Stimulated activated CD8-positive, alpha-beta memory T cell treated with anti-CD3 and anti-CD28 coated beads, Interleukin-15, amount 100 ng/mL, for 1 hour (primary cell): ENCODE measurements around the gene RFNG.

ENCODE experiments used
- DNase-seq: peaks from one replicate; pipeline ENCODE4 v3.0.0-alpha.2; 2020; ENCODE audit warnings: low read depth

The RFNG gene

DNA sequence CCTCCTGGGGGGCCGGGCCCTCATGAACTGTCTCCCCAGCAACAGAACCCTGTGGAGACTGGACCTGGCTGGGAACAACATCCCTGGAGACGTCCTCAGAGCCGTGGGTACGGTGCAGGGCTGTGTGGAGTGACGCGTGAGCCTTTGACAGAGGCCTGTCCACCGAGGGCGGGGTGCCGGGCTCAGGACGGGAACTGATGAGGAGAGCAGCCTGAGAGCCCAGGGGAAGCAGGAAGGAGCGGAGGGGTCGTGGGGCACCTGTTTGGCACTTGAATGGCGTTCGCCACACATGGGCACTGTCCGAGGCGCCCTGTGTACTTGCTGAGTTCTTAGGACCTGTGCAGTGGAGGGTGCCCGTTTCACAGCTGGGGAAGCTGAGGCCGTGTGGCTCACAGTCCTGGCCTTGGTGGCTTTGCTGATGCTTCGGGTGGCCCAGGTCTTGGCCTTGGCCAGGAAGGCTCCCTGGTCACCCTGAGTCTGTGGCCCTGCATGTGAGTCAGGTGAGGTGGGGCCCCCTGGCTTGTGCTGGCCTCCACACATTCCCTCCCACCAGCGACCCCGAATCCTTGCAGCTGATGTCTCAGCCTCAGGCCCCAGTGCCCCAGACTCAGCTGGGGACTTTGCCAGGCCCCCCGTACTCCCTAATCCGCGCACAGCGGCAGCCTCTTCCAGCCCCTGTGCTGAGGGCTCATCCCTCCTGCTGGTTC, 26.1 kb downstream of the RFNG start:
- DNase-seq: no peak

DNA sequence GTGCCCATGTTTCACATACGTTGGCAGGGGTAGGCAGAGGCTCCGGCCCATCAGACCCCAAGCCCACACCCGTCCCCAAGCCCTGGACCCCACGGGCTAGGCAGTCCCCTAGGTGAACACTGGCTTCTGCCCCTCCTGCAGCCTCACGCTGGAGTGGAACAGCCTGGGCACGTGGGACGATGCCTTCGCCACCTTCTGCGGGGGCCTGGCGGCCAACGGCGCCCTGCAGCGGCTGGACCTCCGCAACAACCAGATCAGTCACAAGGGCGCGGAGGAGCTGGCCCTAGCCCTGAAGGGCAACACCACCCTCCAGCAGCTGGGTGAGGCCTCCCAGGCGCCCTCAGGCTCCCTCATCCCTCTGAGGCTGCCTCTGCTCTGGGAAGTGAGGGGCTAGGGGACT, 26.8 kb downstream of the RFNG start:
- no peak for DNase-seq

DNA sequence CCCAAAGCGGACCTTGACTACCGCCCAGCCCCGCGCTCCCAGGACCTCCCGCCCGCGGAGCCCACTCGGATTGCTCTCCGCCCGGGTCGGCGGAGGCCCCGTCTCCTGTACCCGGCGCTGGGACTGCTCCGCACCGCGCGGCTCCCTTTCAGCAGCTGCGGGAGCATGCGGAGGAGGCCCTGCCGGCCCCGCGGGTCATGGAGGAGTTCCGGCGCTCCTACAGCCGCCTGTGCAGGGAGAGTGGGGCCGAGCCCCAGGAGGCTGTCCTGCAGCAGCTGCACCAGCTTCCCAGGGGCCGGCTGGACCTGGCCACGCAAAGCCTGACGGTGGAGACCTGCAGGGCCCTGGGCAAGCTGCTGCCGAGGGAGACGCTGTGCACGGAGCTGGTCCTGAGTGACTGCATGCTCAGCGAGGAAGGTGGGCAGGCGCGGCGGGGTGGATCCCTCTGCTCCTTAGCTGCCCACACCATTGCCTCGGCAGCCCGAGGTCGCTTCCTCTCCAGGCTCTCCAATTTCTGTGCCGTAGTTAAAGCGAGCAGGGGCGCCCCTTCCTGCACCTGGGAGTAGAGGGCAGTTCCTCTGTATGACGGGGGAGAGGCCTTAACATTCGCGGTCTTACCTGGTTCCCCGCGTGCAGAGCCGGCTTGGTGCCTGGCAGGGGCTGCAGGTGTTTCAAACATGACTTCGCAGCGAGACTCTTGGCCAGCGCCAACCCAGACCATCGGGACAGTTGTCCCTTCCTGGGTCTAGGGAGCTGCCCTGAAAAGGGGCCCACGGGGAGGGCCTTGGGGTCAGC, 28.0 kb downstream of the RFNG start:
- no peak for DNase-seq

GRCh38 chr17:82022981-82023446, 28.6 kb downstream of the RFNG start, which contains the start of gene LRRC45:
Gene LRRC45, plus strand, starts transcription at chr17:82023305. Its CDS starts 339 bp downstream, at chr17:82023644.
- peak; percentile 99 for DNase-seq

DNA sequence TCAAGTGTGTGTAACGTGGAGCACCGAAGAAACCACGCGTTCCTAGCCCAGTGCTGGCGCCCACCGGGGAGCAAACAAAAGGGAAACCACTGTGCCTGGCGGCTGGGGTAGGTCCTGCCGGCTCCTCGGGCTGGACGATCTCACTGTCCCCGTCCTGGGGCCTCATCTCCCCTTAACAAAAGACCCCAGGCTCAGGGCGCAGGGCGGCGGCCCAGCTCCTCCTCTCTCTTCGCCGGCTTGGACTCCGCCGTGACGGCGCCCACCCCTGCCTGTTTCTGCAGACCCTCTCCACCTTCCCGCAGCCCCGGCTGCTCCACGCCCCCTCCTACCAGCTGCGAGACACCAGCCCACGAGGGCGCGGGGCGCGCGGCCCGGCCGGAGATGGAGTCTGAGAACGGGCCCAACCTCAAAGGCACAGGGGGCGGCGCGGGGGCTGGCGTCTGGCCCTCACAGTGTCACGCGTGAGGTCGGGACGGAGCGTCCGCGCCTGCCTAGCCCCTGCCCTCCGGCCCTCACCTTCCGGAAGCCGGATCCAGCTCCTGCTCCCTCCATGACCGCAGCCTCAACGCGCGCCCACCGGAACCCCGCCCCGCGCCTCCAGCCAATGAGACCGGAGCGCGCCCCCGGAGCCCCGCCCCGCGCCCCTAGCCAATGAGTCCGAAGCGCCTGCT, 29.2 kb downstream of the RFNG start, which contains the start of gene CENPX:
TSS of gene CENPX (minus strand) at position 569 of the 671 bp plus-strand sequence. CDS start at position 552, 17 bp downstream.
- DNase-seq: no peak

DNA sequence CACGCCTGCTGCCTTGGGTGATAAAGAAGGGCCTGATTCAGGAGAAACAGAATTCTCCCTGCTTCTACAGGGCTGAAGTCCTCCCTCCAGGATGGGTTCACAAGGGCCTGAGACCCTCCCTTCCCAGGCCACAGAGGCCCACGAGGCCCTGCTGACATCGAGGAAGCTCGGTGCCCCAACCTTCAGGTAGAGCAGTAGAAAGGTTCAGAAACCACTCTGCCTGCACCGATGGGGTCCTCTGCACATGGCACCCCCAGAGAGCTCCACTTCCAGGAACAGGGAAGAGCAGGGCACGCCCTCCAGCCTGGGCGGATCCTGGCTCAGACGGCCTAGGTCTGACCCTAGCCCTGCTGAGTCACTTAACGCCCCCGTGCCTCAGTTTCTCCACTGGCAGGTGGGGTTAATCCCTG, 29.7 kb downstream of the RFNG start:
- DNase-seq: no peak

DNA sequence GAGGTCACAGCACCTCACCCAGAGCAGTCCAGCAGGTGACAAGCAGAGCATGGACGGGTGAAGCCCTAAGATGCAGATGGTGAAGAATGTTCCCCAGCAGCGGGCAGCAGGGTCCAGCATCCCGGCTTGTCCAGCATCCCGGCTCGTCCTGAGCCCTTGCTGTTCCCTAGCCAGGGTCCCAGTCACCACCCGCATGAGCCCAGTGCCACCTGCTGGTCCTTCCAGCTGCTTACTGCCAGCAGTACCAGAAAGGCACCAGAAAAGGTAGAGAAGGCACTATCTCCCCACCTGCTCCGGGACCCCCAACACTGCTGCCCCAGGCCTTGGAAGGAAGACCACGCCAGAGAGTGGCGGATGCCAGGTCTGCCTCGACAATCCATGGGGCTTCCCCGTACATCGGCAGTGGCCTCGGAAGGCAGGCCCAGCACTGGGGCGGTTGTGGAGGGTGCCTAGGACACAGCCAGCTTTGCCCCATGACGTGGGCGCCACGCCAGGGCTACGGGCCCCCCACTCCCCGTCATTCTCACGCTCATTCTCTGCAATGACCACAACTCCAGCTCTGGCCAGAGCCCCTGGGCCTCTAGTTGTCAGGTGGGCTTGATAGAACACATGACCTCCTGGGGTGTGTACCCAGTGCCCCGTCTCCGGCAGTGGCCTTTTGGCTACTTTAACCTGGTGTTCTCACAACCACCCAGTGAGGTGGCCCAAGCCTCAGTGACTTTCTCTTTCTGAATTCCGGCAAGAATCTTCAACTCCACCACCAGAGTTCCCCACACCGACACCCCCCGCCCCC, 30.3 kb downstream of the RFNG start:
- no peak for DNase-seq

- no peak for DNase-seq
Measured at GRCh38 chr17:82020572-82021106, 31.0 kb downstream of the RFNG start.

GRCh38 chr17:82019690-82020571, 31.7 kb downstream of the RFNG start:
- DNase-seq: peak; percentile 37

DNA sequence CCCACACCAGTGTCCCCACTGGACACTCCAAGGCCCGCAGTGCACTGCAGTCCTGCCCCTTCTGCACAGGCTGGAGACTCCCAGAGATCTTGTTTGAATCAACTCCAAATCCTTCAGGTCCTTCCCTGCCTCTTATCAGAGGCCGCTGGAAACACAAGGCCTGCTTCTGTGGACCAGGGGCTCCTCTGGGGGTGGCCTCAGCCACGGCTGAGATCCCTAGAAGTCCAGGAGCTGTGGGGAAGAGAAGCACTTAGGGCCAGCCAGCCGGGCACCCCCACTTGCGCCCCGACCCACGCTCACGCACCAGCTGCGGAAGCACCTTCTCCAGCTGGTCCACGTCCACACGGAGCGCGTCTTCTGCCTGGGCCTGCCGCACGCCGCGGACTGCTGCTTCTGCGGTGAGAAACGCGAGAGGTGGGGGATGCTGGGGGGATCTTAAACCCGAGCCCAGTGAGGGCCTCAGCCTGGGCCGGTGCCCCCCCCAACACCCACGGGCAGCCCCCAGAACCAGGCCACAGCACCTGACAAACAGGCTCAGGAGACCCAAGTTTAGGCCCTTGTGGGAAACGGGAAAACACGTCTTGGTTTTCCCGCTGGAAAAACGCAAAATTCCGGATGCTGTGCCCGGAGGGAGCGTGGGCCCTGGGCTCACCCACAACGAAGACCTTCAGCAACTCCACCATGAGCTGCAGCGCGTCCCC, 32.5 kb downstream of the RFNG start:
- no peak for DNase-seq

- DNase-seq: no peak
Measured at GRCh38 chr17:82018152-82018988, 33.2 kb downstream of the RFNG start.

GRCh38 chr17:82017612-82018151, 33.9 kb downstream of the RFNG start:
- DNase-seq: no peak

DNA sequence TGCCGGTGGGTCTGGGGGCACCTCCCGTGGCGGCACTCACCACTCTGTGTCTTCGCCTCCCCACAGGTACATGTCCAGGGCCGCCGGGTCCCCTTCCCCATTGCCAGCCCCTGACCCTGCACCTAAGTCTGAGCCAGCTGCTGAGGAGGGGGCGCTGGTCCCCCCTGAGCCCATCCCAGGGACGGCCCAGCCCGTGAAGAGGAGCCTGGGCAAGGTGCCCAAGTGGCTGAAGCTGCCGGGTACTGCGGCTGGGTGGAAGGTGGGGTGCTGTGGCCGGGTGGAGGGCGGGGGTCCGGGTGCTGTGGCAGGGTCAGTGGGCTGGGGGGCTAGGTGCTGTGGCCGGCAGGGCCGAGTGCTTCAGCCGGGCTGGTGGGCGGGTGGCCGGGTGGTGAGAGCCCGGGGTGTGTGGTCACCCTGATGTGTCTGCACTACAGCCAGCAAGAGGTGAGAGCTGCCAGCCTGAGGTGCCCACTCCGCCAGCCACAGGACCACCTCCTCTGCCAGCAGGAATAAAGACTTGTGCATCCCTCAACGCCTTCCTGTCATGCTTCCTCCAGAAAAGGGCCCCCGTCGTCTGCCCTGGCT, 34.6 kb downstream of the RFNG start:
- no peak for DNase-seq

- DNase-seq: no peak
Measured at GRCh38 chr17:82016061-82016874, 35.3 kb downstream of the RFNG start.

- DNase-seq: no peak
Measured at GRCh38 chr17:82015311-82015971, 36.2 kb downstream of the RFNG start.

GRCh38 chr17:82014971-82015310, 36.7 kb downstream of the RFNG start:
- DNase-seq: no peak

- DNase-seq: no peak
Measured at GRCh38 chr17:82014432-82014831, 37.2 kb downstream of the RFNG start.
